Parathyroid adenoma (tissue), 2 donors: ENCODE data around the gene TACR2.

ENCODE experiments used
- H2AFZ ChIP-seq: fragments of 300-600 bp; sonication (generic); one replicate; pipeline ENCODE4 v1.7.0; 2017; ENCODE audit warnings: antibody characterized with exemption, mild to moderate bottlenecking
- H3K27ac ChIP-seq: fragments of 300-600 bp; sonication (generic); one replicate; pipeline ENCODE4 v1.7.0; 2017
- H3K27me3 ChIP-seq: fragments of 300-600 bp; sonication (generic); one replicate; pipeline ENCODE4 v1.7.0; 2017; ENCODE audit warnings: low read length; ENCODE audit not compliant: control insufficient read depth, insufficient read depth
- H3K36me3 ChIP-seq: fragments of 300-600 bp; sonication (generic); one replicate; pipeline ENCODE4 v1.7.0; 2017; ENCODE audit warnings: low read length; ENCODE audit not compliant: control insufficient read depth, insufficient read depth
- H3K4me1 ChIP-seq: fragments of 300-600 bp; sonication (generic); one replicate; pipeline ENCODE4 v1.7.0; 2017; ENCODE audit warnings: control low read depth
- H3K4me2 ChIP-seq: fragments of 300-600 bp; sonication (generic); one replicate; pipeline ENCODE4 v1.7.0; 2017; ENCODE audit warnings: low read length
- H3K4me3 ChIP-seq: fragments of 300-600 bp; sonication (generic); one replicate; pipeline ENCODE4 v1.7.0; 2017; ENCODE audit warnings: low read depth, low read length
- H3K79me2 ChIP-seq: fragments of 300-600 bp; sonication (generic); one replicate; pipeline ENCODE4 v1.7.0; 2017; ENCODE audit warnings: control low read depth
- H3K9ac ChIP-seq: fragments of 300-600 bp; sonication (generic); one replicate; pipeline ENCODE4 v1.7.0; 2017; ENCODE audit warnings: mild to moderate bottlenecking
- H3K9me3 ChIP-seq: fragments of 300-600 bp; sonication (generic); one replicate; pipeline ENCODE4 v1.7.0; 2017; ENCODE audit warnings: low read length; ENCODE audit not compliant: control insufficient read depth
- CTCF ChIP-seq: fragments of 300-600 bp; sonication (generic); IDR thresholded peaks from one replicate; pipeline ENCODE4 v1.7.0; 2017; ENCODE audit warnings: antibody characterized with exemption, mild to moderate bottlenecking
- donor health status: primary hyperparathyroidism.

The TACR2 gene

DNA sequence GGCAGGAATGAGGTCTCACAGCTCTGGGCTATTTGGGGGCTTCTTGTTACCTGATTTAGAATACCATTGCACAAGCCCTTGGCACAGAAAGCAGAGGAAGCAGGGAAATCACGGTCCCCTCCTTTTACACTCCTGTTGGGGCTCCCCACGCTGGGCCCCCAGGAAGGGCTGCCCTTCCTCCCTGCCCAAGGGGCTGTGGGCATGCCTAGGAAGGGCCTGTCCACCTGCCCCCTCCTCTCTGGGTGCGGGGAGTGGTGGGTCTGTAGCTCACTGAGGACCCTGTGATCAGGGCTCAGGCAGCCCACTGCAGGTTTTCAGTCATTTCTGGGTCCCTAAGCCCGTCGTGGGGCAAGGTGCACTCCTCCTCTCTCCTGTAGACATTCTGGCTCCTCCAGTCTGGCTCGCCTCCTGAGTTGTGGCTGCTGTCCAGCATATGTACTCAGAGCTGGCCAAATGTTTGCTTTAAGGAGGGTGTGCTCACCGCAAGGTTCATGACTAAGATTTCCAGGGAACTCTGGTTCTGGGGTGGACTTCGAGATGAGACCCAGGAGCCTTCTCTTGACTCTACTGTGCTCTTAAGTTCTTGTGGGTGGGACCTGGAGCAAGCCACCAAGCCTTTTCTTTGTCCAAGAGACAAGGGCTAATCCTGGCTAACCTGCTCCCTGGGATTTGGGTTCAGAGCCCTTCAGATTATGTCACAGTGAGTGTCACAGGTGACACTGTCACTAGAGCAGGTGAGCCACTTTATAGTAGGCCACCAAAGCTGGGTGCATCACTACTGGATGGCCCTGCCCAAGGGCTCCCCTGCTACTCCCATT lies 56.0 kb downstream of the TACR2 start:
- H3K79me2 ChIP-seq, result no peaks in the 10 kb centered on the region
- H3K9me3 ChIP-seq, result no peaks in the 10 kb centered on the region
- no peaks in the 10 kb centered on the region for H3K36me3 ChIP-seq
- H3K9ac ChIP-seq, result no peak overlapping the region
- no peaks in the 10 kb centered on the region for H3K27me3 ChIP-seq
- H2AFZ ChIP-seq, result no peak overlapping the region
- no peak for TF ChIP-seq CTCF
- no peak overlapping the region for H3K27ac ChIP-seq
- H3K4me1 ChIP-seq, result no peaks in the 10 kb centered on the region
- no peak overlapping the region for H3K4me2 ChIP-seq
- H3K4me3 ChIP-seq, result no peak overlapping the region

- Histone ChIP-seq H3K27ac (no peak overlapping the region), H3K4me1 (no peaks in the 10 kb centered on the region), H3K9me3 (no peaks in the 10 kb centered on the region), H3K4me2 (no peak overlapping the region), H3K4me3 (no peak overlapping the region), H2AFZ (no peak overlapping the region), H3K27me3 (no peaks in the 10 kb centered on the region), H3K9ac (no peak overlapping the region), H3K79me2 (peaks cover under 1% of the 10 kb centered on the region), H3K36me3 (no peaks in the 10 kb centered on the region)
- no peak for TF ChIP-seq CTCF
These were observed 57.1 kb downstream of the TACR2 start for GRCh38 chr10:69359594-69359993.

DNA sequence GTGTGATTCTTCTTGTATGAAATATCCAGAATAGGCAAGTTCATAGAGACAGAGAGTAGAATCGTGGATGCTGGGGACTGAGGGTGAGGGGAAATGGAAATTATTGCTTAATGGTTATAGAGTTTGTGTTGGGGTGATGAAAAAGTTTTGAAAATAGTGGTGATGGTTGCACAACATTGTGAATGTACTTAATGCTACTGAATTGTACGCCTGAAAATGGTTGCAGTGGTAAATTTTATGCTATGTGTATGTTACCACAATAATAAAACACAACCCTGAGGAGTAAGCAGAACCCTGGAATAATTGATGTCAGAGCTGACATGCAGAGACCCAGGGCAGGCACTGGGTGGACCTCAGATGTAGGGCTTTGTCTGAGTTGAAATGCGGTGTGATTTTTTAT lies 57.6 kb downstream of the TACR2 start:
- Histone ChIP-seq H3K27ac (no peak overlapping the region), H3K36me3 (no peaks in the 10 kb centered on the region), H3K9me3 (no peaks in the 10 kb centered on the region), H3K4me1 (no peaks in the 10 kb centered on the region), H3K4me3 (no peak overlapping the region), H3K27me3 (no peaks in the 10 kb centered on the region), H3K4me2 (no peak overlapping the region), H3K9ac (no peak overlapping the region), H3K79me2 (peaks cover 3% of the 10 kb centered on the region), H2AFZ (no peak overlapping the region)
- TF ChIP-seq CTCF, result no peak

DNA sequence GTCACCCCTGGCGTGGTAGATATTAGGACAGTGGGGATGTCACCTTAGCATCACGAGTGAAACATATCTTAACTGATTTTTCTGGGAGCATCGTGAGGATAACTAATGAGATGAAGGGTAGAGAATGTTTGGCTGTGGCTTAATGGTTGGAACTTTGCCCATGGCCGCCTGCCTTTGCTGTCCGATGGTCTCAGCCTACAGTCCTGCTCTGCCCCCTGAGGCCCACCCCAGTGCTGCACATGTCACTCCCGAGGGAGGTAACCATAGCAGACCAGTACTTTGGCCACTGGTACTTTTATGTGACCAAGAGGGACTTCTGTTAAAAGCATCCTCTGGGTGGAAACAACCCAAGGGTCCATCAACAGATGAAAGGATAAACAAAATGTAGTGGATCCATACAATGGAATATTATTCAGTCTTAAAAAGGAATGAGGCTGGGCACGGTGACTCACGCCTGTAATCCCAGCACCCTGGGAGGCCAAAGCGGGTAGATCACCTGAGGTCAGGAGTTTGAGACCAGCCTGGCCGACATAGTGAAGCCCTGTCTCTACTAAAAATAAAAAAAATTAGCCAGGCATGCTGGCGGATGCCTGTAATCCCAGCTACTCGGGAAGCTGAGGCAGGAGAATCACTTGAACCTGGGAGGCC lies 58.4 kb downstream of the TACR2 start:
- Histone ChIP-seq H3K27ac (no peak overlapping the region), H3K9ac (no peak overlapping the region), H3K9me3 (no peaks in the 10 kb centered on the region), H3K36me3 (no peaks in the 10 kb centered on the region), H3K4me2 (no peak overlapping the region), H3K4me3 (no peak overlapping the region), H2AFZ (no peak overlapping the region), H3K79me2 (peaks cover 6% of the 10 kb centered on the region), H3K4me1 (no peaks in the 10 kb centered on the region), H3K27me3 (no peaks in the 10 kb centered on the region)
- no peak for TF ChIP-seq CTCF
